K562 (cell line): ENCODE measurements around the gene FIZ1. TPM values are rescaled to one million over a fixed set of nuclear protein-coding genes. Genes with fewer than 3 reads are reported as not detected.

Experiments
- BCL6 ChIP-seq: fragments of 250-450 bp; sonication (Bioruptor Pico); IDR thresholded peaks from 2 replicates; pipeline ENCODE4 v1.4.0; 2020
- BRF1 ChIP-seq: IDR thresholded peaks from 3 replicates; pipeline ENCODE4 v1.6.1; 2011; ENCODE audit warnings: borderline replicate concordance, mild to moderate bottlenecking; ENCODE audit not compliant: insufficient read length; ENCODE audit errors: extremely low read depth
- CEBPB ChIP-seq: fragments of 450-650 bp; IDR thresholded peaks from 2 replicates; pipeline ENCODE4 v1.6.1; 2016; ENCODE audit warnings: missing genetic modification characterization, missing compliant biosample characterization
- CTBP1 ChIP-seq: fragments of 450-650 bp; IDR thresholded peaks from 2 replicates; pipeline ENCODE4 v1.6.1; 2016; ENCODE audit warnings: borderline replicate concordance
- ERF ChIP-seq: fragments of 450-650 bp; formaldehyde crosslinking; IDR thresholded peaks from 2 replicates; pipeline ENCODE4 v1.4.0; 2020; ENCODE audit warnings: mild to moderate bottlenecking, mixed read lengths
- NR2F6 ChIP-seq: fragments of 450-650 bp; formaldehyde crosslinking; IDR thresholded peaks from 2 replicates; pipeline ENCODE4 v1.4.0; 2020; ENCODE audit warnings: mild to moderate bottlenecking
- NR4A1 ChIP-seq, 2 experiments: fragments of 250-450 bp in 1 of 2; fragments of 450-650 bp in 1 of 2; sonication (Bioruptor Pico) in 1 of 2; IDR thresholded peaks; 2 replicates each; pipeline versions ENCODE4 v1.4.0 to v1.6.1; 2016 to 2020; ENCODE audit warnings: mild to moderate bottlenecking in 2 of 2, missing compliant biosample characterization in 1 of 2, missing genetic modification characterization in 1 of 2, moderate library complexity in 1 of 2
- PHB2 ChIP-seq: fragments of 450-650 bp; IDR thresholded peaks from 2 replicates; pipeline ENCODE4 v1.6.1; 2017; ENCODE audit warnings: low read depth
- STAT5B ChIP-seq: fragments of 250-450 bp; sonication (Bioruptor Pico); IDR thresholded peaks from 2 replicates; pipeline ENCODE4 v1.8.0; 2021; ENCODE audit warnings: mild to moderate bottlenecking, inconsistent platforms
- TARDBP ChIP-seq: fragments of 450-650 bp; IDR thresholded peaks from 2 replicates; pipeline ENCODE4 v1.6.1; 2016
- ZNF24 ChIP-seq: fragments of 450-650 bp; IDR thresholded peaks from 2 replicates; pipeline ENCODE4 v1.6.1; 2016
- ZNF263 ChIP-seq: sonication (generic); formaldehyde crosslinking; IDR thresholded peaks from 2 replicates; pipeline ENCODE4 v1.8.0; 2022; ENCODE audit warnings: mild to moderate bottlenecking, missing genetic modification reagents, borderline replicate concordance
- polyA plus RNA-seq, 8 experiments: library from polyadenylated mRNA; depleted of rRNA in 4 of 8; stranded (reverse) in 5 of 8; unstranded in 3 of 8; fragments of >200 nt; fragmentation: Nextera tagmentation in 2 of 8; fragmentation: Illumina TruSeq in 1 of 8; extraction: Ambion mirVana in 2 of 8; extraction: Trizol in 1 of 8; gene quantifications; 2 replicates each; pipeline versions ENCODE4 v1.2.1 to v1.2.3, GENCODE V29; 2011 to 2014; ENCODE audit warnings: inconsistent platforms in 1 of 8, missing spikeins in 1 of 8
- total RNA-seq, 7 experiments: library from RNA; depleted of rRNA in 6 of 7; stranded (reverse); fragments of >200 nt in 6 of 7; fragmentation: Illumina TruSeq in 2 of 7; extraction: Trizol in 2 of 7; gene quantifications; 2 replicates each; pipeline versions ENCODE4 v1.2.1 to v1.2.3, GENCODE V29; 2011 to 2021; ENCODE audit warnings: low replicate concordance in 1 of 7
- TF ChIP-seq, protein P1 (sequence below): fragments of 450-650 bp; IDR thresholded peaks from 2 replicates; pipeline ENCODE4 v1.6.1; 2016; ENCODE audit warnings: low read depth
- TF ChIP-seq, protein P2 (sequence below): fragments of 450-650 bp; IDR thresholded peaks from 2 replicates; pipeline ENCODE4 v1.6.1; 2014; ENCODE audit warnings: low read depth, mild to moderate bottlenecking, moderate library complexity, borderline replicate concordance
- TF ChIP-seq, protein P3 (sequence below): fragments of 450-650 bp; IDR thresholded peaks from 2 replicates; pipeline ENCODE4 v1.6.1; 2017; ENCODE audit warnings: mild to moderate bottlenecking, moderate library complexity

Gene FIZ1
- total and polyA plus RNA-seq, 9 of the 15 experiments (the other 6 are each of a cell fraction or from before 2014, with no cell fraction given) = 0.79 to 17.5 (median 5.5) TPM

DNA sequence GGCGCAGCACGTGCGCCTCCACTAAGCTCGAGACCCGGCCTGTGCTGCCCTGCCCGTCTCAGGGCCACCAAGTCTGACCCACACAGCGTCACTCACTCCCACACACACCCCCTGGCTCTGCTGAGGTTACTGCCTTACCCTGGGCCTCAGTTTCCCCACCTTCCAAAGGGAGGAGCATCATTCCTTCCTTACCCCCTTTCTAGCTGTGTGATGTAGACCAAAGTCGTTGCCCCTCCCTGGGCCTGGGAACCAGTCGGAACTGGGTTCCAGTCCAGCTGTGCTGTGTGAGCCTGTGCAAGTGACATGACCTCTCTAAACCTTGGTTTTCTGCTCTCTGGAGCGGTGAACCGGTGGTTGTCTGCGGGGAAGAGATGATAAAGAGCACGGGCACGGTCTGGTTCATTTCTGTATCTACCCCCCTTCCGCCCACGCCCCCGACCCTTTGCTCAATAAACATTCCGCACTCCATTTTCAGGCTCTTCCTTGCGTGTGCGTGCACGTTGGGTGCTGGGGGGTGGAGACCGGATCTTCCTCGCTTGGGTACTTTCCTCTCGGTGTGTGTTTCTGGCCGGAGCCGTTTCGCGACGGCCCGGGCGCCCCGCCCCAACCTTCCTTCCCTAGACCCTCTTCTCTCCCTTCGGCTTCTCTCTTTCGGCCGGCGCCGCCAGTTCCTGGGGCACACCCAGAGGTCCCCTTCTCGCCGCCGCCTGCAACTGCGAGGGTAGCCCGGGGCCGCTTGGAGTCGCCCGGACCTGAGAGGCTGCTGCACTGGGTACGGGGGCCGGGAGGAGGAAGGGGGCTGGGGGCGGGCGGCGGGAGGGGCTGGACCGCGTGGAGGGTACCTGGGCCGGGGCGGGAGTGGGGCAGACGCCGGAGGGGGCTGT, 43.9 kb upstream of the FIZ1 start, which contains the start of gene ZNF581 (continued):
- TF ChIP-seq, protein P1, sequence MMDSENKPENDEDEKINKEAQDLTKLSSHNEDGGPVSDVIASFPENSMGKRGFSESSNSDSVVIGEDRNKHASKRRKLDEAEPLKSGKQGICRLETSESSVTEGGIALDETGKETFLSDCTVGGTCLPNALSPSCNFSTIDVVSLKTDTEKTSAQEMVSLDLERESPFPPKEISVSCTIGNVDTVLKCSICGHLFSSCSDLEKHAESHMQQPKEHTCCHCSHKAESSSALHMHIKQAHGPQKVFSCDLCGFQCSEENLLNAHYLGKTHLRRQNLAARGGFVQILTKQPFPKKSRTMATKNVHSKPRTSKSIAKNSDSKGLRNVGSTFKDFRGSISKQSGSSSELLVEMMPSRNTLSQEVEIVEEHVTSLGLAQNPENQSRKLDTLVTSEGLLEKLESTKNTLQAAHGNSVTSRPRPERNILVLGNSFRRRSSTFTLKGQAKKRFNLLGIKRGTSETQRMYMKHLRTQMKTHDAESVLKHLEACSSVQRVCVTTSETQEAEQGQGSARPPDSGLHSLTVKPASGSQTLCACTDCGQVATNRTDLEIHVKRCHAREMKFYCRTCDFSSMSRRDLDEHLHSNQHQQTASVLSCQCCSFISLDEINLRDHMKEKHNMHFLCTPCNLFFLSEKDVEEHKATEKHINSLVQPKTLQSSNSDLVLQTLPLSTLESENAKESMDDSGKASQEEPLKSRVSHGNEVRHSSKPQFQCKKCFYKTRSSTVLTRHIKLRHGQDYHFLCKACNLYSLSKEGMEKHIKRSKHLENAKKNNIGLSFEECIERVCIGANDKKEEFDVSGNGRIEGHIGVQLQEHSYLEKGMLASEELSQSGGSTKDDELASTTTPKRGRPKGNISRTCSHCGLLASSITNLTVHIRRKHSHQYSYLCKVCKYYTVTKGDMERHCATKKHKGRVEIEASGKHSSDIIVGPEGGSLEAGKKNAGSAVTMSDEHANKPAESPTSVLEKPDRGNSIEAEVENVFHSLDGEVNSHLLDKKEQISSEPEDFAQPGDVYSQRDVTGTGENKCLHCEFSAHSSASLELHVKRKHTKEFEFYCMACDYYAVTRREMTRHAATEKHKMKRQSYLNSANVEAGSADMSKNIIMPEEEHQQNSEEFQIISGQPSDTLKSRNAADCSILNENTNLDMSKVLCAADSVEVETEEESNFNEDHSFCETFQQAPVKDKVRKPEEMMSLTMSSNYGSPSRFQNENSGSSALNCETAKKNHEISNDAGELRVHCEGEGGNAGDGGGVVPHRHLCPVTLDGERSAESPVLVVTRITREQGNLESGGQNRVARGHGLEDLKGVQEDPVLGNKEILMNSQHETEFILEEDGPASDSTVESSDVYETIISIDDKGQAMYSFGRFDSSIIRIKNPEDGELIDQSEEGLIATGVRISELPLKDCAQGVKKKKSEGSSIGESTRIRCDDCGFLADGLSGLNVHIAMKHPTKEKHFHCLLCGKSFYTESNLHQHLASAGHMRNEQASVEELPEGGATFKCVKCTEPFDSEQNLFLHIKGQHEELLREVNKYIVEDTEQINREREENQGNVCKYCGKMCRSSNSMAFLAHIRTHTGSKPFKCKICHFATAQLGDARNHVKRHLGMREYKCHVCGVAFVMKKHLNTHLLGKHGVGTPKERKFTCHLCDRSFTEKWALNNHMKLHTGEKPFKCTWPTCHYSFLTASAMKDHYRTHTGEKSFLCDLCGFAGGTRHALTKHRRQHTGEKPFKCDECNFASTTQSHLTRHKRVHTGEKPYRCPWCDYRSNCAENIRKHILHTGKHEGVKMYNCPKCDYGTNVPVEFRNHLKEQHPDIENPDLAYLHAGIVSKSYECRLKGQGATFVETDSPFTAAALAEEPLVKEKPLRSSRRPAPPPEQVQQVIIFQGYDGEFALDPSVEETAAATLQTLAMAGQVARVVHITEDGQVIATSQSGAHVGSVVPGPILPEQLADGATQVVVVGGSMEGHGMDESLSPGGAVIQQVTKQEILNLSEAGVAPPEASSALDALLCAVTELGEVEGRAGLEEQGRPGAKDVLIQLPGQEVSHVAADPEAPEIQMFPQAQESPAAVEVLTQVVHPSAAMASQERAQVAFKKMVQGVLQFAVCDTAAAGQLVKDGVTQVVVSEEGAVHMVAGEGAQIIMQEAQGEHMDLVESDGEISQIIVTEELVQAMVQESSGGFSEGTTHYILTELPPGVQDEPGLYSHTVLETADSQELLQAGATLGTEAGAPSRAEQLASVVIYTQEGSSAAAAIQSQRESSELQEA = peak; percentile 91
- no peak for TF ChIP-seq NR2F6
- TF ChIP-seq, protein P2, sequence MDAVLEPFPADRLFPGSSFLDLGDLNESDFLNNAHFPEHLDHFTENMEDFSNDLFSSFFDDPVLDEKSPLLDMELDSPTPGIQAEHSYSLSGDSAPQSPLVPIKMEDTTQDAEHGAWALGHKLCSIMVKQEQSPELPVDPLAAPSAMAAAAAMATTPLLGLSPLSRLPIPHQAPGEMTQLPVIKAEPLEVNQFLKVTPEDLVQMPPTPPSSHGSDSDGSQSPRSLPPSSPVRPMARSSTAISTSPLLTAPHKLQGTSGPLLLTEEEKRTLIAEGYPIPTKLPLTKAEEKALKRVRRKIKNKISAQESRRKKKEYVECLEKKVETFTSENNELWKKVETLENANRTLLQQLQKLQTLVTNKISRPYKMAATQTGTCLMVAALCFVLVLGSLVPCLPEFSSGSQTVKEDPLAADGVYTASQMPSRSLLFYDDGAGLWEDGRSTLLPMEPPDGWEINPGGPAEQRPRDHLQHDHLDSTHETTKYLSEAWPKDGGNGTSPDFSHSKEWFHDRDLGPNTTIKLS = 0 out of 2 replicates have a peak, but pooled peaks have one; percentile 34
- no peak for TF ChIP-seq ZNF263
- no peak for TF ChIP-seq CEBPB
- peak; percentile 73; the same call in 1 of the 2 replicates for TF ChIP-seq ERF
- TF ChIP-seq ZNF24 = peak; percentile 22; the same call in 1 of the 2 replicates
- no peak for TF ChIP-seq NR4A1 (CRISPR knock-in tag; IDR thresholded peaks at IDR 0.05)
- TF ChIP-seq NR4A1 (tag; IDR thresholded peaks at IDR 0.05) = no peak
- TF ChIP-seq CTBP1 = peak; percentile 66; the same call in 1 of the 2 replicates
- 0 out of 2 replicates have a peak, but pooled peaks have one; percentile 29 for TF ChIP-seq TARDBP
- no peak for TF ChIP-seq STAT5B (CRISPR knock-in tag)
- TF ChIP-seq PHB2 = no peak
- TF ChIP-seq, protein P3, sequence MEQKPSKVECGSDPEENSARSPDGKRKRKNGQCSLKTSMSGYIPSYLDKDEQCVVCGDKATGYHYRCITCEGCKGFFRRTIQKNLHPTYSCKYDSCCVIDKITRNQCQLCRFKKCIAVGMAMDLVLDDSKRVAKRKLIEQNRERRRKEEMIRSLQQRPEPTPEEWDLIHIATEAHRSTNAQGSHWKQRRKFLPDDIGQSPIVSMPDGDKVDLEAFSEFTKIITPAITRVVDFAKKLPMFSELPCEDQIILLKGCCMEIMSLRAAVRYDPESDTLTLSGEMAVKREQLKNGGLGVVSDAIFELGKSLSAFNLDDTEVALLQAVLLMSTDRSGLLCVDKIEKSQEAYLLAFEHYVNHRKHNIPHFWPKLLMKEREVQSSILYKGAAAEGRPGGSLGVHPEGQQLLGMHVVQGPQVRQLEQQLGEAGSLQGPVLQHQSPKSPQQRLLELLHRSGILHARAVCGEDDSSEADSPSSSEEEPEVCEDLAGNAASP = no peak
- TF ChIP-seq BCL6 (CRISPR knock-in tag) = no peak
- TF ChIP-seq BRF1 = no peak
